Neural cell (in vitro differentiated cells): ENCODE data around the gene PLSCR4. TPM values are rescaled to one million over a fixed set of nuclear protein-coding genes. Genes with fewer than 3 reads are reported as not detected.

Experiments
- H2AFZ ChIP-seq: fragments of 200-600, 300-800 bp; sonication (generic), shearing (Covaris generic); 2 replicates; pipeline ENCODE4 v1.6.0; 2014; ENCODE audit warnings: low read depth, mild to moderate bottlenecking, antibody characterized with exemption, low read length, moderate library complexity
- H3F3A ChIP-seq: fragments of 200-600 bp; shearing (Covaris generic); 2 replicates; pipeline ENCODE4 v1.6.1; 2016; ENCODE audit warnings: mild to moderate bottlenecking, moderate library complexity, mixed read lengths, antibody characterized with exemption, low read length; ENCODE audit not compliant: insufficient read depth, poor library complexity, severe bottlenecking
- H3K27ac ChIP-seq: fragments of 200-600, 300-800 bp; sonication (generic), shearing (Covaris generic); 2 replicates; pipeline ENCODE4 v1.5.1; 2014; ENCODE audit warnings: mild to moderate bottlenecking, low read length, moderate library complexity
- H3K27me3 ChIP-seq: fragments of 300-800, 200-600 bp; sonication (generic), shearing (Covaris generic); 2 replicates; pipeline ENCODE4 v1.6.0; 2014; ENCODE audit warnings: mild to moderate bottlenecking, low read depth, low read length, moderate library complexity; ENCODE audit not compliant: insufficient read depth
- H3K36me3 ChIP-seq: fragments of 300-800, 200-600 bp; sonication (generic), shearing (Covaris generic); 2 replicates; pipeline ENCODE4 v1.5.1; 2014; ENCODE audit warnings: mild to moderate bottlenecking, antibody characterized with exemption, low read length, moderate library complexity; ENCODE audit not compliant: insufficient read depth
- H3K4me2 ChIP-seq: fragments of 300-800, 200-600 bp; sonication (generic), shearing (Covaris generic); 2 replicates; pipeline ENCODE4 v1.6.0; 2014; ENCODE audit warnings: mild to moderate bottlenecking, low read length
- H3K4me3 ChIP-seq: fragments of 300-800, 200-600 bp; sonication (generic), shearing (Covaris generic); 2 replicates; pipeline ENCODE4 v1.5.1; 2014; ENCODE audit warnings: mild to moderate bottlenecking, low read length, moderate library complexity
- H3K79me2 ChIP-seq: fragments of 200-600 bp; shearing (Covaris generic); replicated peaks from 2 replicates; pipeline ENCODE4 v1.6.0; 2014; ENCODE audit warnings: mild to moderate bottlenecking, low read length, moderate library complexity; ENCODE audit not compliant: insufficient read depth
- H3K9ac ChIP-seq: fragments of 300-800, 200-600 bp; sonication (generic), shearing (Covaris generic); 2 replicates; pipeline ENCODE4 v1.6.1; 2016; ENCODE audit warnings: mild to moderate bottlenecking, low read length, mixed read lengths
- H3K9me2 ChIP-seq: fragments of 200-600 bp; shearing (Covaris generic); 2 replicates; pipeline ENCODE4 v1.6.1; 2016; ENCODE audit warnings: mild to moderate bottlenecking, low read length, mixed read lengths; ENCODE audit not compliant: insufficient read depth
- H3K9me3 ChIP-seq: fragments of 200-600, 300-800 bp; sonication (generic), shearing (Covaris generic); 2 replicates; pipeline ENCODE4 v1.6.1; 2016; ENCODE audit warnings: mild to moderate bottlenecking, mixed run types, low read length, moderate library complexity, mixed read lengths
- H4K20me1 ChIP-seq: fragments of 200-600 bp; shearing (Covaris generic); 2 replicates; pipeline ENCODE4 v1.6.1; 2016; ENCODE audit warnings: mild to moderate bottlenecking, mixed run types; ENCODE audit not compliant: insufficient read depth
- EP300 ChIP-seq: fragments of 450-650 bp; conservative IDR thresholded peaks from 2 replicates; pipeline ENCODE4 v1.6.1; 2014; ENCODE audit warnings: antibody characterized with exemption, mild to moderate bottlenecking, moderate library complexity; ENCODE audit not compliant: poor library complexity, severe bottlenecking
- EZH2 ChIP-seq: fragments of 200-600, 300-800 bp; shearing (Covaris generic), sonication (generic); IDR thresholded peaks from 2 replicates; pipeline ENCODE4 v1.6.1; 2014; ENCODE audit warnings: antibody characterized with exemption, low read length, borderline replicate concordance, mild to moderate bottlenecking; ENCODE audit not compliant: insufficient read depth, poor library complexity, severe bottlenecking
- MXI1 ChIP-seq: fragments of 450-650 bp; conservative IDR thresholded peaks from 2 replicates; pipeline ENCODE4 v1.6.1; 2014; ENCODE audit warnings: antibody characterized with exemption, mild to moderate bottlenecking; ENCODE audit not compliant: poor library complexity, severe bottlenecking
- POLR2AphosphoS5 ChIP-seq: IDR thresholded peaks from 2 replicates; pipeline ENCODE4 v1.6.1; 2012
- RAD21 ChIP-seq: fragments of 450-650 bp; conservative IDR thresholded peaks from 2 replicates; pipeline ENCODE4 v1.6.1; 2014; ENCODE audit warnings: antibody characterized with exemption, mild to moderate bottlenecking, moderate library complexity
- REST ChIP-seq: IDR thresholded peaks from 2 replicates; pipeline ENCODE4 v1.6.1; 2012; ENCODE audit warnings: borderline replicate concordance
- SMC3 ChIP-seq: fragments of 450-650 bp; conservative IDR thresholded peaks from 2 replicates; pipeline ENCODE4 v1.6.1; 2014; ENCODE audit warnings: antibody characterized with exemption, mild to moderate bottlenecking, moderate library complexity; ENCODE audit not compliant: poor library complexity
- TAF1 ChIP-seq: IDR thresholded peaks from 2 replicates; pipeline ENCODE4 v1.6.1; 2012; ENCODE audit warnings: low read depth
- polyA plus RNA-seq: library from polyadenylated mRNA; depleted of rRNA; stranded (reverse); fragments of >200 nt; gene quantifications from 2 replicates; pipeline ENCODE4 v1.2.3, GENCODE V29; 2014
- TF ChIP-seq, protein P1 (sequence below): fragments of 450-650 bp; IDR thresholded peaks from 2 replicates; pipeline ENCODE4 v1.5.1; 2014; ENCODE audit warnings: antibody characterized with exemption, mild to moderate bottlenecking, moderate library complexity; ENCODE audit not compliant: poor library complexity, severe bottlenecking

The PLSCR4 gene
- polyA plus RNA-seq, 1 donor from 2014 or later: not detected

DNA sequence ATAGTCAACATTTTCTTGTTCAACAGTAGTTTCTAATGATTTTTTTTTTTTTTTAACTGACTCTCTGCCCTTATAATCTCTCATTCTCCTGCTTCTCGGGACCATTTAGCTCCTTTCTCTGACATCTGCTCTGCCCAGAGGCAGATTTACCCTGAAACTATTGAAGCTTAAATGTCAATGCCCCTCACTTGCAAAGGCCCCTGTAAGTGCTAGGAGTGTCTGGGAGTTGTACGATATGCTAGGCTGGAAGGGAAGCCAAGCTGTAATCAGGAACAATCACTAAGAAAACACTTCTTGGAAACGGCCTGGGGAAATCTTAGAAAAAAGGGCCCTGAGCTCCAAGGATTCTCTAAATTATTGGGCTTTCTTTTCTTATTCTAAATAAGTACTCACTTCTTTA, 84.1 kb downstream of the PLSCR4 start:
- no peaks in the 10 kb centered on the region for H3K9me3 ChIP-seq
- H3K4me2 ChIP-seq: no peak overlapping the region
- no peak overlapping the region for H3K27ac ChIP-seq
- no peaks in the 10 kb centered on the region for H3K79me2 ChIP-seq
- TF ChIP-seq EP300 (no peak), REST (no peak), EZH2 (no peak), MXI1 (no peak), RAD21 (no peak), POLR2AphosphoS5 (no peak), TAF1 (no peak), SMC3 (no peak)
- TF ChIP-seq, protein P1, sequence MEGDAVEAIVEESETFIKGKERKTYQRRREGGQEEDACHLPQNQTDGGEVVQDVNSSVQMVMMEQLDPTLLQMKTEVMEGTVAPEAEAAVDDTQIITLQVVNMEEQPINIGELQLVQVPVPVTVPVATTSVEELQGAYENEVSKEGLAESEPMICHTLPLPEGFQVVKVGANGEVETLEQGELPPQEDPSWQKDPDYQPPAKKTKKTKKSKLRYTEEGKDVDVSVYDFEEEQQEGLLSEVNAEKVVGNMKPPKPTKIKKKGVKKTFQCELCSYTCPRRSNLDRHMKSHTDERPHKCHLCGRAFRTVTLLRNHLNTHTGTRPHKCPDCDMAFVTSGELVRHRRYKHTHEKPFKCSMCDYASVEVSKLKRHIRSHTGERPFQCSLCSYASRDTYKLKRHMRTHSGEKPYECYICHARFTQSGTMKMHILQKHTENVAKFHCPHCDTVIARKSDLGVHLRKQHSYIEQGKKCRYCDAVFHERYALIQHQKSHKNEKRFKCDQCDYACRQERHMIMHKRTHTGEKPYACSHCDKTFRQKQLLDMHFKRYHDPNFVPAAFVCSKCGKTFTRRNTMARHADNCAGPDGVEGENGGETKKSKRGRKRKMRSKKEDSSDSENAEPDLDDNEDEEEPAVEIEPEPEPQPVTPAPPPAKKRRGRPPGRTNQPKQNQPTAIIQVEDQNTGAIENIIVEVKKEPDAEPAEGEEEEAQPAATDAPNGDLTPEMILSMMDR: no peak
- H3F3A ChIP-seq: no peaks in the 10 kb centered on the region
- no peaks in the 10 kb centered on the region for H4K20me1 ChIP-seq
- H3K4me3 ChIP-seq: no peak overlapping the region
- no peak overlapping the region for H2AFZ ChIP-seq
- no peaks in the 10 kb centered on the region for H3K36me3 ChIP-seq
- no peaks in the 10 kb centered on the region for H3K9me2 ChIP-seq
- peaks cover 3% of the 10 kb centered on the region for H3K27me3 ChIP-seq
- no peak overlapping the region for H3K9ac ChIP-seq

- H3K27ac ChIP-seq: no peak overlapping the region
- no peak overlapping the region for H3K9ac ChIP-seq
- no peaks in the 10 kb centered on the region for H4K20me1 ChIP-seq
- no peak for TF ChIP-seq POLR2AphosphoS5
- no peak for TF ChIP-seq EP300
- TF ChIP-seq TAF1: no peak
- TF ChIP-seq, protein P1: no peak
- TF ChIP-seq SMC3: no peak
- TF ChIP-seq RAD21: no peak
- no peak for TF ChIP-seq EZH2
- no peak for TF ChIP-seq REST
- TF ChIP-seq MXI1: no peak
- no peak overlapping the region for H3K4me2 ChIP-seq
- no peaks in the 10 kb centered on the region for H3F3A ChIP-seq
- H3K9me2 ChIP-seq: no peaks in the 10 kb centered on the region
- H3K9me3 ChIP-seq: no peaks in the 10 kb centered on the region
- no peaks in the 10 kb centered on the region for H3K79me2 ChIP-seq
- H3K27me3 ChIP-seq: peaks cover 6% of the 10 kb centered on the region
- H2AFZ ChIP-seq: no peak overlapping the region
- H3K36me3 ChIP-seq: no peaks in the 10 kb centered on the region
- H3K4me3 ChIP-seq: no peak overlapping the region
Measured at GRCh38 chr3:146166415-146166821, 84.5 kb downstream of the PLSCR4 start.
